ENCODE measurements around the gene PTMA. TPM values are rescaled to one million over a fixed set of nuclear protein-coding genes. Genes with fewer than 3 reads are reported as not detected.

Gene PTMA
- total RNA-seq, 1 donor from 2014 or later: 913 TPM

- Histone ChIP-seq H3K27me3 (ENCODE audit: control insufficient read depth, insufficient read depth, low read length) (no peaks in the 10 kb centered on the region), H3K4me3 (ENCODE audit: low read depth, low read length) (peak overlapping the region; percentile 3), H3K36me3 (ENCODE audit: control insufficient read depth, insufficient read depth, low read length) (no peaks in the 10 kb centered on the region)
- DNase-seq (ENCODE audit: low read depth): no peak
- TF ChIP-seq CTCF (IDR thresholded peaks at IDR 0.05; ENCODE audit: insufficient read depth, low read length, poor library complexity, severe bottlenecking): no peak
These were observed 41.3 kb upstream of the PTMA start for GRCh38 chr2:231667096-231667427.

GRCh38 chr2:231667496-231667895 lies 40.8 kb upstream of the PTMA start:
- H3K27me3 ChIP-seq (ENCODE audit: control insufficient read depth, insufficient read depth, low read length): no peaks in the 10 kb centered on the region
- no peak for TF ChIP-seq CTCF (IDR thresholded peaks at IDR 0.05; ENCODE audit: insufficient read depth, low read length, poor library complexity, severe bottlenecking)
- H3K4me3 ChIP-seq (ENCODE audit: low read depth, low read length): no peak overlapping the region
- no peak for DNase-seq (ENCODE audit: low read depth)
- H3K36me3 ChIP-seq (ENCODE audit: control insufficient read depth, insufficient read depth, low read length): no peaks in the 10 kb centered on the region

GRCh38 chr2:231668981-231669380 lies 39.3 kb upstream of the PTMA start:
- H3K36me3 ChIP-seq (ENCODE audit: control insufficient read depth, insufficient read depth, low read length): no peaks in the 10 kb centered on the region
- no peaks in the 10 kb centered on the region for H3K27me3 ChIP-seq (ENCODE audit: control insufficient read depth, insufficient read depth, low read length)
- TF ChIP-seq CTCF (IDR thresholded peaks at IDR 0.05; ENCODE audit: insufficient read depth, low read length, poor library complexity, severe bottlenecking): no peak
- H3K4me3 ChIP-seq (ENCODE audit: low read depth, low read length): no peak overlapping the region
- DNase-seq (ENCODE audit: low read depth): no peak

GRCh38 chr2:231671270-231672050 lies 36.9 kb upstream of the PTMA start:
- TF ChIP-seq CTCF (IDR thresholded peaks at IDR 0.05; ENCODE audit: insufficient read depth, low read length, poor library complexity, severe bottlenecking): no peak
- H3K27me3 ChIP-seq (ENCODE audit: control insufficient read depth, insufficient read depth, low read length): no peaks in the 10 kb centered on the region
- no peak for DNase-seq (ENCODE audit: low read depth)
- no peaks in the 10 kb centered on the region for H3K36me3 ChIP-seq (ENCODE audit: control insufficient read depth, insufficient read depth, low read length)
- no peak overlapping the region for H3K4me3 ChIP-seq (ENCODE audit: low read depth, low read length)

- Histone ChIP-seq H3K36me3 (ENCODE audit: control insufficient read depth, insufficient read depth, low read length) (no peaks in the 10 kb centered on the region), H3K4me3 (ENCODE audit: low read depth, low read length) (no peak overlapping the region), H3K27me3 (ENCODE audit: control insufficient read depth, insufficient read depth, low read length) (no peaks in the 10 kb centered on the region)
- TF ChIP-seq CTCF (IDR thresholded peaks at IDR 0.05; ENCODE audit: insufficient read depth, low read length, poor library complexity, severe bottlenecking): peak; percentile 42
- no peak for DNase-seq (ENCODE audit: low read depth)
These were observed 35.5 kb upstream of the PTMA start for GRCh38 chr2:231672617-231673347.
